ENCODE measurements around the gene ARL13B.
"Not testable (repeated sequence)": the region's sequence is repeated elsewhere in the genome, so short reads cannot be mapped to it uniquely, and the experiment has no call there.

Gene ARL13B

DNA sequence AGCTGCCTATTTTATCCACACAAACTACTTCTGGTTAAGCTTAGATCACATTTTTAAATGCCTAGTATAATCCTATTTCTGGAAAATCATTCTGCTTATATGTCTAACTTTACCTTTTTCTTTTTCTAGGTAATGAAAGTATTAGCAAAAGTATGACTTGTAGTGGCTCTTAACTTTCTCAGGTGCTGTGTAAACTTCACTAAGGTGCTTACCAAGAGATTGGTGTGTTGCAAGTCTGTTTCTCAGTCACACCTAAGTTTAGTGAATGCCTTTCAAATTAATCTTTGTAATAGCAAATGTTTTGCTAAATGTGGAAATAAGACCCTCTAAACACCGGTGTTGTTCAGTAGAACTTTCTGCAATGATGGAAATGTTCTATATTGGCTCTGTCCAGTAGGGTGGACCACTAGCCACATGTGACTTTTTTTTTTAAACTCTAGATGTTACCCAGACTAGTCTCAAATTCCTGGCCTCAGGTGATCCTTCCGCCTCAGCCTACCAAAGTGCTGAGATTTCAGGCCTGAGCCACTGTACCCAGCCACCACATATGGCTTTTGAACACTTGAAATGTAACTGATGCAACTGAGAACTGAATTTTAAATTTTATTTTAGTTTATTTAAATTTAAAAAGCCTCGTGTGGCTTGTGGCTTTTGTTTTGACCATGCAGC is 22.0 kb downstream of the ARL13B start:
- no peak for DNase-seq

DNA sequence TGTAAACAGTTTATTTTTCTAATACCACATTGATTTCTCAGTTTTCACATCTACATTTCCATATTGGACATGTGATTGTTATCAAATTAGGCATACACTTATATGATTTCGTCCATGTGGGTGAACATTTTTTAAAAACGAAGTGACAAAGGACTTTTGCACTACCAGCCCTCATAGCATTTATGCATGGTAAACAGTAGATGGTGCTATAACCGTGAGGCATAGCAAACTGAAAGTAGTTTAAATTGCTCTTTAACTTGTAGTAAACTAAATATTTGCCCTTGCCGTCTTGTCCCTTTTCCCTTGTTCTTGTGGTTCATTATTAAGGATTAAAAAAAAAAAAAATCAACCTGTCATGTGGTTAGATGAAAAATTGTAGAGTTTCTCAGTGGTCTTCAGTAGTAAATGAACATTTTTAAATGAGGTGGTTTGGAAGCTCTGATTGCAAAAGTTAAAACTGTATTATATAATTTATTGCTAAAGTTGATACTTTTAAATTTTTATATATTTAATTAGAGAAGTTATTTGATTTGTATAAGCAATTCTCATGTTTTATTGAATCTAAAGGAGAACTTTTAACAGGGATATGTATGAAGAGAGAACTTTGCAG is 24.5 kb downstream of the ARL13B start:
- no peak for DNase-seq

DNA sequence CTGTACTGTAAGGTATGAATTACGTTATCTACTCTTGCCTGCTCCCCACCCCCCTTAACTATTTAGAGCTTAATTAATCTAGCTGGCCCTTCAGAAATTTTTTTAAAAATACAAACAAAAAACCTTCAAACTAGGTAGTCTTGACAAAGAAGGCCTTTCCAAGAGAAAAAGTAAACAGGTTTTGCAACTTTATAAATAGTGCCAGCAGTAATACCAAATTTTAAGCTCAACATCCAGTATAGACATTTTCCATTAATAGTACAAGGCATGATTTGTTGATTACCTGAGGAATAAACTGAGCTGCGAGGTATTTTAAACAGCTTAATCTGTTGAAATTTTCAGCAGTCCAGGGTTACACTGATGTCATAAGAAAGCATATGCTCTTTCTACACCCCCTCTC is 28.3 kb downstream of the ARL13B start:
- DNase-seq: no peak

DNA sequence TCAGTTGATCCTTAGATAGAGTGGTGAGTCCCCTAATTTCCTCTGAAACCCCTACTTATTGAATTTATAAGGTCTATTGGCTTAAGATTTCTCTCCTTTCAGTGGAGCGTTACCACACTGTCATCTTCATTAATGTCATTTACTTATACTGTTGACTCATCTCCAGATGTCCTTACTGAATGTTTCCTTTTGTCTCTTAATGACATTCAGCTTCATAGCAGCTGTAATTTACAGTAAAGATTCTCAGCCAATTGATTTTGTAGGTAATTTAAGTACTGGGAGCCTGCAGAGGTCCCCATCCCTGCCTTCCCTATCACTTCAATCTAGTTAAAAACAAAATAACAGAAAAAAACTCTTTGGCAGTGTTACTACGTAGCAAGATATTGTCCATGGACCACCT is 29.7 kb downstream of the ARL13B start:
- DNase-seq: no peak

DNA sequence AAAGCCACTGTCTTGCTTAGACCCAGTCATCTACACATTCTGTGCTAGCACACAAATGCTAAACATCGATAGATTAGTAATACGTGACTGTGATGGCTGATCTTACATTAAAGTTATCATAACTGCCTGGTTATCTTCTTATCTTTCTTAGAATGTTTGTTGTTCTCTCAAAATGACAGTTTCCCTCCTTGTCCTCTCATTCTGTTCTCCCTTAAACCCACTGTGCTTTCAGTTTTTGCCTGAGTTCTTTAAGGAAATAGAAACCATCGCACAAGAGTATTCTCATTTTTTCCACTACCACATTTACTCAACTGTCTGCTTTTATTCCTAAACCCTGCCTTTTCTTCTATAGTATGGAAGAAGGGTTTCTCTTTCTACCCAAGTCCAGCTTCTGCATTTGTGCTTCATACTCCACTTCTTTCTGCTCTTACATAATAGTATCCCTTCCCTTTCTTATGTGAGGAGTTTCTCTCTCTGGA is 31.3 kb downstream of the ARL13B start:
- DNase-seq: no peak

DNA sequence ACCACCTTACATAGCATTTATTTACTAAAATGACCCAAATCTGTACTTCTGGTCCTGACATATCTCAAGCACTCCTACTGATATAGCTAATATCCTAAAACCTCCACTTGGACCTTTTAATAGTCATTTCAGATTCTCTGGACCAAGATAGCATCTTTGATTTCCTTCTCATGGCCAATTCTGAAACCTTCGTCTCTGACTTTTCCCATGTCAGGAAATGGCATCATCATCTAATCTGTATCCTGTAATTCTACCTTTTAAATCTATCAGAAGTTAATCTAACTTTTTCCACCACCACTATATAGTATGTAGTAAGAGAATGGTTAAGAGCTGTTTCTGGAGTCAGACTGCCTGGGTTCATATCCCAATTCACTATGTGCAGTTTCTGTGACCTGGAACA is 32.2 kb downstream of the ARL13B start:
- DNase-seq: no peak

DNA sequence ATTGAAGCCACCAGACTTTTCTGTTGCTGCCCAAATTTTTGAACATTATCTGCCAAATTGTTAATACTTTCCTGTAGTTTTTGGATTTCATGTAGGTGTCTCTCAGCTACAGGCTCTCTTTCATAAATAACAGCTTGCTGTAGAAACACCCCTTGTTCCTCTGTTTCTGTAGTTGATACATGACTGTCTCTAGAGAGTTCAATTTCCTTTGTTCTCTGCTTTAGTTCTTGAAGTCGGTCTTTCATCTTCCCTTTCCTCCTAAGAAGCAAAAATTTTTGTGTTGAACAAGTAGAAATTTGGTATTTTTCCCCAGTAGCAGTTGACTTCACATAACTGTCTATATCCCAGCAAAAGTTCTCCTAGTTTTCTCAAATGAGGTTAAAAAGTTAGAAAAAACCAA is 35.1 kb downstream of the ARL13B start:
- DNase-seq: no peak

DNA sequence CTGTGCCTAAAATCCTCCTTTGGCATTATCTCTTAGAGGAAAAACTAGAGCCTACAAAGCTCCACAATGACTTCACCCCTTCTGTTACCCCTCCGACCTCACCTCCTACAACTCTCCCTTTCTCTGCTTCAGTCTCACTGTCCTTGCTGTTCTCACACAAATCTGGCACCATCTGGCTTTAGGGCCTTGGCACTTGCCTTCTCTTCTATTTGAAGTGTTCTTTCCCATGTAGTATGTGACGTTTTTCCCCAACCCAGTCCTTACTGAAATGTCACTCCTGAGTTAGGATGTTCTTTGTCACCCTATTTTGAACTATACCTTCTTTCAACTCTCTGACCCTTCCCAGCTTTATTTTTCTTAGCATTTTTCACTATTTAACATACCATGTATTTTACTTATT is 39.7 kb downstream of the ARL13B start:
- no peak for DNase-seq

DNA sequence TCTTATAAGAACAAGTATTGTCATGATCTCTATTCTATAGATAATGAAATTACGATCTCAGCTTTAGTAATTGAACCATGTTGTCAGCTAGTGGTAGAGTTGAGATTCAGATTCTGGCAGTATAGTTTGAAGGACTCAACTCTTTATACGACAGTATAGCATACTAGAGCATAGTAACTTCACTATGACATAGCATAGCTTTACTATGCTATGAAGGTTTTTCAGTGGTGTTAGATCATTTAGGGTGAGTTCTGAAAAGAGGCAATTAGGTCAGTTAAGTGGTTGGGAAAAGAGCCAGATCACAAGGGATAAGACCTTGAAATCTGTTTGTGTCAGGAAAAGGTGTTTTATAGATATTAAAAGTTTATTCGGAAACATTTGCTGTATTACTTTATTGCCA is 40.3 kb downstream of the ARL13B start:
- DNase-seq: no peak

DNA sequence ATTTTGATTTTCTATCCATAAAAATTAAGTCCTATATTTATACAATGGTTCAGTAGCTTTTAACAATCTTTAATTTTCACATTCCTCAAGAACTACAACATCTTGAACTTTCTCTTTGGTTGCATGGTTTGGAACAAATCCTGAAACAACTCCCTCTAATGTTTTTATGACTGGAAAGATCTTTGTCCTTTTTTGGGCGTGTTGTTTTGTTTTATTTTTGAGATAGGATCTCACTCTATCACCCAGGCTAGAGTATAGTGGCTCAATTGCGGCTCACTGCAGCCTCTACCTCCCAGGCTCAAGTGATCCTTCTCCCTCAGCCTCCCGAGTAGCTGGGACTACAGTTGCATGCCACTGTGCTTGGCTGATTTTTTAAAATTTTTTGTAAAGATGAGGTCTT is 44.4 kb downstream of the ARL13B start:
- no peak for DNase-seq

DNA sequence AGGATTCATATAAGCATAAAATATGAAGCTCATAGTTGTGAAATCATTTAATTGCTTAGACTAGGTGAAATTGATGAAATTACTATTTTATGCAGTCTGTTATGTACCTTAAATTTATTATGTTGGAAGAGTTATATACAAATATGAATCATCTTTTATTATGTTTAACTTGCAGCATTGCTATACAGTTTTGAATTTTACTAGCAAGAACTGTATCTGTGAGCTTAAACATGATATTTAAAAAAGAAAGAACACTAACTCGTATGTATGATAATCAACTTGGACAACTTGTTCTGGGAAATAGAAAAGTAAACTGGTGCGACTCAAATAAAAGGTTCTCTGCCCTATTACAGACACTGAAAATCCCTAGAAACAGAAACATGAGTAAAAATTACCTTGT is 46.7 kb downstream of the ARL13B start:
- DNase-seq: no peak

DNA sequence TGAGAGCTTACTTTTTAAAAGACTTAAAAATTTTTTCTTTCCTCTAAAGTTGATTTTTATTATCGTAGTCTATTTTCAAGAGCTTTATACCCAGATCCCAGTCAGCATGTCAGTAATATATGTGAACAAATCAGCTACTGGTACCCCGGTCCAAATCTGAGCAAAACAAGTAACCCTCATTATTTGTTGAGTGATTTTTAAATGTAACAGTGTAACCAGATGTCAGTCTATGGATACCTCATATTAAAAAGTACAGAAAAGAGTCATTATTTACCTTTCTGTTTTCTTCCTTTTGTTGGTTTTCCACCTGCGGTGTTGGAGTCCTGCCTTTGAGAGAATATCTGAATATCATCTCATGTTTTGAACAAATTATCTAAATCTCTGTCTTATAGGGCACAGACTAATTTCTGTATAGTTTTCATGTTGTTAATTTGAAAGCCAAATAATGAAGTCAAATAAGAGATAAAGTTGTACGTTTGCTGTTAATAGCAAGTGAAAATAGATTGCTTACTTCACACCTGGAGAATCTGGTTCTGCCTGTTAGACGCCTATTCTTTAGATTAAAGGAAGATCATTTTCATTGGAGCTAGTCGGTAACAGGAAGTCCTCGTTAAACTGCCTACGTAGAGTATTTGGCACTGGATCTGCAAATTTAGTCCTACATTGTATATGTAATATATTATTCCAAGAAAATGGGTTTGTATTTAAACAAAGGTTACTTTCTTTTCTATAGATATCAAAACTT is 48.3 kb downstream of the ARL13B start, which contains the start of gene STX19:
Gene STX19, minus strand, starts transcription at position 505 of the 745 bp plus-strand sequence. CDS start 13,328 bp downstream, outside the sequence.
- no peak for DNase-seq

DNA sequence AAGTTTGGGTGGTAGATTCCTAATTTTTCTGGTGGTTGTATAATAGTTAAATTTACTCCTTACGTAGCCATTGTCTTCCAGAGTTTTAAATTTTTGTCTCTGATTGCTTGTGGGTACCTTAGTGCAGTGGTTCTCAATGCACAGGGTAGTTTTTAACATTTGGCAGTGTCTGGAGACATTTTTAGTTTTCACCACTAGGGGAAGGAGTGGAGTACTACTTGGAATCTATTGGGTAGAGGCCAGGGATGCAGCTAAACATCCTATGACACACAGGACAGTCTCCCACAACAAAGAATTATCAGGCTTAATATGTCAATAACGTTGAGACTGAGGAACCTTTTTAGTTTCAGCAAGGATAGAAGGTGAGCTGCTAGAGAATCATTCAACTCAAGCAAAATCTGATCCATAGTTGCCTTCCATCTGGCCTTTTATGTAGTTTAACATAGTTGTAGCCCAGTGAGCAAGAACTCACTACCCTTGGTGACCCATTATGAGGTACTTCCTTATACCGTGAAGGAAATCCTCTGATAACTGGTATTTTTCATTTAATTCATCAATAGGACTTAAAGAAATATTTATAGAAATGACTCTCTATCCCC is 57.1 kb downstream of the ARL13B start:
- no peak for DNase-seq

DNA sequence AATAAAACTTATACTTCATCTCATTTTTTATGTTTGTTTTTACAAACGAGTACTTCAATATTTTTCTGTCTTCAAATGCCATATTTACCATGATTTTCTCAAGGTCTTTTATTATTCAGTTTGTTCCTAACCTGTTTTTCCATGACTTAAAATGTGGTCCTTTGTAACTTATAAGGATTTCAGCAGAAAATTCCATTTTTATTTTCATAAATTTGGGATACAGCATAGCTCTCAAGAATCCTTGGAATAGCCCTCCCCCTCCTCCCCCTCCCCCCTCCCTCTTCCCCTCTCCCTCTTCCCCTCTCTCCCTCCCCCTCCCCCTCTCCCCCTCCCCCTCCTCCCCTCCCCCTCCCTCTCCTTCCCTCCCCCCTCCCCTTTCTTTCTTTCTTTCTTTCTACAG is 63.3 kb downstream of the ARL13B start:
- DNase-seq: no peak

DNA sequence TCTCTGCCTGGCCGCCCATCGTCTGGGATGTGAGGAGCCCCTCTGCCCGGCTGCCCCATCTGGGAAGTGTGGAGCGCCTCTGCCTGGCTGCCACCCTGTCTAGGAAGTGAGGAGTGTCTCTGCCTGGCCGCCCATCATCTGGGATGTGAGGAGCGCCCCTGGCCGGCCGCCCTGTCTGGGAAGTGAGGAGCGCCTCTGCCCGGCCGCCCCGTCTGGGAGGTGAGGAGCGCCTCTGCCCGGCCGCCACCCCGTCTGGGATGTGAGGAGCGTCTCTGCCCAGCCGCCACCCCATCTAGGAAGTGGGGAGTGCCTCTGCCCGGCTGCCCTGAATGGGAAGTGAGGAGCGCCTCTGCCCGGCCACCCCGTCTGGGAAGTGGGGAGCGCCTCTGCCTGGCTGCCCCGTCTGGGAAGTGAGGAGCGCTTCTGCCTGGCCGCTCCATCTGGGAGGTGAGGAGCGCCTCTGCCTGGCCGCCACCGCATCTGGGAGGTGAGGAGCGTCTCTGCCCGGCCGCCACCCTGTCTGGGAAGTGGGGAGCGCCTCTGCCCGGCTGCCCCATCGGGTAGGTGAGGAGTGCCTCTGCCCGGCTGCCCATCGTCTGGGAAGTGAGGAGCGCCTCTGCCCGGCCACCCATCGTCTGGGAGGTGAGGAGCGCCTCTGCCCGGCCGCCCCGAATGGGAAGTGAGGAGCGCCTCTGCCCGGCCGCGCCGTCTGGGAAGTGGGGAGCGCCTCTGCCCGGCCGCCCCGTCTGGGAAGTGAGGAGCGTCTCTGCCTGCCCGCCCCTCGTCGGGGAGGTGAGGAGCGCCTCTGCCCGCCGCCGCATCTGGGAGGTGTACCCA is 64.4 kb downstream of the ARL13B start:
- DNase-seq: not testable (repeated sequence)

DNA sequence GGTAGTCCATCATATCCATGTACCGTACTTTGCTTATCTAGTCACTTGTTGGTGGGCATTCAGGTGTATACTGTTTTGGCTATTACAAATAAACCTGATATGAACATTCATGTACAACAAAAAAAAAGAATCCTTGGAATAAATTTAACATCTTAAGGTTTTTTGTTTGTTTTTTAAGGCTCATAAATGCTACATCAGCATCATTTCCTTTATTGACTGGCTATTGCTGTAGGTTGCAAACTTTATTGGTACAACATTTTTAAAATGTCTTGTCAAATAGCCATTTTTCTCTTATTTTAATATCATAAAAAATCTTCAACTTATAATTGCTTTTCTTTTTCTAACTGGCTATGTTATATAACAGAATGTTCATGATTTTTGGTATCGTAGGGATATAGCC is 66.6 kb downstream of the ARL13B start:
- DNase-seq: no peak

DNA sequence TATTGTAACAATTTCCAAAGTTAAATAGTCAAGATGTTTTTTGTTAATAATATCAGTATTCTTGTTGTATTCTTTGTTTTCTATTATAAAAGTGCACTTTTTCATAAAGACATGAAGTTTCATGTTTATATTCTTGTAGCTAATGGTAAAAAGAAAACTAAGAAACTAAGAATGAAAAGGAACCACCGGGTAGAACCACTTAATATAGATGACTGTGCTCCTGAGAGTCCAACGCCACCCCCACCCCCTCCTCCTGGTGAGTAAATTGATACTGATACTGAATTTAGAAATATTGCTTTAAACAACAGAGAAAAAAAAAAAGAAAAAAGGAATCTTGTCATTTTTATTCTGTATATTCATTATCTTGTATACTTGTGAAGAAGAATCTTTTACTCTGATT is 69.3 kb downstream of the ARL13B start:
- no peak for DNase-seq

DNA sequence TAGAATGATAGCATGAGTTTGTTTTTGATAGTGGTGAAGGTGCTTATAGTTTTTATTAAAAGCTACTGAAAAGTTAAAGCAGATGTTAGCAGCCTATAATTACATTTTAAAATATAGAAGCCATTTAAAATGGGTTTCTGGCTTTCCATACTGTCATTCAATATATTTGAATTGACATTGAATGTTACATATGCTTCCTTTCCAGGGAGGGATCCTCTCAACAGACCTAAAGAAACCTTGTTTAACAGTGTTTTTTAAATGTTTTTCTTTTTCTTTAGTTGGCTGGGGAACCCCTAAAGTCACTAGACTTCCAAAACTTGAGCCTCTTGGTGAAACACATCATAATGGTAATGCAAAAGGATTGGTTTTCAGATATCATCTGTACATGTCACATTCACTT is 70.6 kb downstream of the ARL13B start:
- DNase-seq: no peak

DNA sequence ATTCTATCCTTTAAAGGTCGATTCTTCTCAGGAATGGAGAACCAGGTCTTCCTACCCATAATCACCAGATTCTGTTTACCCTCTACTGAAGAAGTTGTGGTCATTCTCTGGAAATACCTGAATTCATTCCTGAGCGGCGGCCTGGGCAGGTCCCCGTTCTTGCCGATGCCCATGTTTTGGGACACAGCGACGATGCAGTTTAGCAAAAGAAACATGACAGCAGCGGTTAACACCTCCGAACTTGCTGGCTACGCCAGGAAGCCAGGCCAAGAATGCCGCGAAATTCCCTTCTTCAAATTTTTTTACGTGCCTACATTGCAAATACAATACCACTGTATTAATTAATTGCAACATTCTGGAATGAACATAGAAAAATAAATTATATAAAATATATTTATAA is 81.3 kb downstream of the ARL13B start:
- no peak for DNase-seq

DNA sequence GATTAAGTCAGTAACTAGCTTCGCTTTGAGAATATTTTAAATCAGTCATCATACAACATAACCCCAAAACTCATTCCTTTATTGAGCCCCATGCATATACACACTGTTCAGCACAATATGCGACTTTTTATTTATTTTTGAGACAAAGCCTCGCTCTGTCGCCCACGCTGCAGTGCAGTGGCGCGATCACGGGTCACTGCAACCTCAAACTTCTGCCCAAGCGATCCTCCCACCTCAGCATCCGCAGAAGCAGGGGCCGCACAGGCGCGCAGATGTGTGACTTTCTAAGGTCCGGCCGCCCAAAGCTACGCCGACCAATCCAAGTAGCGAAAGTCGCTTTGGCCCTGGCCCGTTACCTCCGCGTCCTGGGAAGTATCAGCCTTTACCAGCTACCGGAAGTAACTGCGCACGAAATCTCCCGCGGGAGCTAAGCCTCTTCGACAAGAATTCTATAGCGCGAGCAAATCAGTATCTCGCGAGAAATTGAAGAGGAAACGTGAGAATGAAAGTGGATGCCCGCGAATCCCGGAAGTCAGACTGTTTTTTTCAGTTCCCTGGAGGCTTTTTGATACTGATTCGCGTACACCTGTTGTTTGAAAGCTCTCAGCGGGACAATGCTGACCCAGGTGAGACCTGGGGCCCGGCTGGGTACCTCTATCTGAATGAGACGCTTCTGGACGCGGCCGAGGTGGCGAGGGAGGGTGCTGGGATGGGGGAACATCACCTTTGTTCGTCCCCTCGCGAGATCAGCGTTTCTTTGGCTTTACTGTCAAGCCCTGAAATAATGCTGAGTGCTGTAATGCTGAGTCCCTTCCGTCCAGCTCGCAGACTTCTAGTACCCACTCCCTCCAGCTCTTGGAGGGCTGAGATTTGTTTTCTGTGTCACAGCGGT is 82.8 kb downstream of the ARL13B start, which contains the start of the genes DHFR2 and NSUN3:
Gene DHFR2, minus strand, starts transcription at position 404 of the 892 bp plus-strand sequence. CDS start 1,405 bp downstream, outside the sequence.
Gene NSUN3, plus strand, starts transcription at position 549 of the 892 bp plus-strand sequence. Its CDS starts 66 bp downstream, at position 615.
- peak; percentile 84 for DNase-seq

DNA sequence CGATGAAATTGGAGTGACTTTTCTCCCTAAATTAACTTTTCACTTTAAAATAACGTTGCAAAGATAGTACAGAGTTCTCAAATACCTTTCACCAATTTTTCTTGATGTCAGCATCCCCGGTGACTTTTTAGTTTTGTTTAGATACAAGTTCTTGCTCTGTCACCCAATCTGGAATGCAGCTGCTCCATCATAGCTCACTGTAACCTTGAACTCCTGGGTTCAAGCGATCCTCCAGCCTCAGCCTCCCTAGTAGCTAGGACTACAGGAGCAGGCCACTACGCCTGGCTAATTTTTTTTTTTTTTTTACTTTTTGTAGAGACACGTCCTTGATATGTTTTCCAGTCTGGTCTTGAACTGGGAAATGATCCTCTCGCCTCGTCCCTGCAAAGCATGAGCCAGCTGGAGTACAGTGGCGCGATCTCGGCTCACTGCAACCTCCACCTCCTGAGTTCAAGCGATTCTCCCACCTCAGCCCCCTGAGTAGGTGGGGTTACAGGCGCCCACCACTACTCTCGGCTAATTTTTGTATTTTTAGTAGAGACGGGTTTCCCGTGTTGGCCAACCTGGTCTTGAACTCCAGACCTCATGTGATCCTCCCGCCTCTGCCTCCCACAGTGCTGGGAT is 83.7 kb downstream of the ARL13B start:
- no peak for DNase-seq
